ENCODE results near the gene PIKFYVE. TPM values are rescaled to one million over a fixed set of nuclear protein-coding genes. Genes with fewer than 3 reads are reported as not detected.
A peak's percentile ranks its signal among the peaks of the same experiment; 100 is the strongest.
"Not testable (repeated sequence)": the region's sequence is repeated elsewhere in the genome, so short reads cannot be mapped to it uniquely, and the experiment has no call there.

Gene PIKFYVE
- total and polyA plus RNA-seq, 7 donors: 2.8 to 14.2 (median 12.0) TPM

DNA sequence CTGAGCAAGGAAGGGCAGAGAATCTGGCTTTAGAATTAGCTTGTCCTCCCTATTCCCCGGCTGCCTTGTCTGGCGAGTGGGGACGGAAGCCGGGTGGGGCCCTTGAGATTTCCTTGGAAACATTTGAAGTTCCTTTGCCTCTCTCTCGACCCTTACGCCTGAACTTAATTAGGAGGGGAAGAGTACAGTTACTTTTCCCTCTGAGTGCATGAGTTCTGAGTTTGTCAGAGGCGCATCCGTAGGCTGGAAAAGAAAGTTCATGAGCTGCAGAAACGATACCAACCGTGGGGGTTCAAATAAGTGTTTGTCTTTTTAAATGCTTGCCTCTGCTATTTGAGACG, 468 bp downstream of the PIKFYVE start:
- Histone ChIP-seq H3K9me3 (peaks cover 5% of the 10 kb centered on the region), H3K4me1 (peaks cover 30% of the 10 kb centered on the region), H3K36me3 (ENCODE audit: insufficient read depth in 1 of 2, low read depth in 1 of 2) (peaks cover 0 to 5% of the 10 kb centered on the region in 2 donors), H3K27me3 (ENCODE audit: insufficient read depth in 3 of 3, low read length in 2 of 3) (no peaks in the 10 kb centered on the region), H3K27ac (peak overlapping the region; percentile 95), H3K4me3 (peak overlapping the region; percentile 88)
- TF ChIP-seq, protein P1, sequence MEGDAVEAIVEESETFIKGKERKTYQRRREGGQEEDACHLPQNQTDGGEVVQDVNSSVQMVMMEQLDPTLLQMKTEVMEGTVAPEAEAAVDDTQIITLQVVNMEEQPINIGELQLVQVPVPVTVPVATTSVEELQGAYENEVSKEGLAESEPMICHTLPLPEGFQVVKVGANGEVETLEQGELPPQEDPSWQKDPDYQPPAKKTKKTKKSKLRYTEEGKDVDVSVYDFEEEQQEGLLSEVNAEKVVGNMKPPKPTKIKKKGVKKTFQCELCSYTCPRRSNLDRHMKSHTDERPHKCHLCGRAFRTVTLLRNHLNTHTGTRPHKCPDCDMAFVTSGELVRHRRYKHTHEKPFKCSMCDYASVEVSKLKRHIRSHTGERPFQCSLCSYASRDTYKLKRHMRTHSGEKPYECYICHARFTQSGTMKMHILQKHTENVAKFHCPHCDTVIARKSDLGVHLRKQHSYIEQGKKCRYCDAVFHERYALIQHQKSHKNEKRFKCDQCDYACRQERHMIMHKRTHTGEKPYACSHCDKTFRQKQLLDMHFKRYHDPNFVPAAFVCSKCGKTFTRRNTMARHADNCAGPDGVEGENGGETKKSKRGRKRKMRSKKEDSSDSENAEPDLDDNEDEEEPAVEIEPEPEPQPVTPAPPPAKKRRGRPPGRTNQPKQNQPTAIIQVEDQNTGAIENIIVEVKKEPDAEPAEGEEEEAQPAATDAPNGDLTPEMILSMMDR (IDR thresholded peaks at IDR 0.05): no peak
- DNase-seq (no peak), ATAC-seq (peak in 1 of 4 donors; percentile 4)
- WGBS, 3 donors: 0 to 1% (median 0%) methylated on average over 11 of the region's 11 CpGs
- intact Hi-C loops (cut with DNase I): loop anchor here in 1 of 2 donors (5.0 kb wide), 1 partner anchor 51 kb away; no protein-coding TSS in a partner anchor

DNA sequence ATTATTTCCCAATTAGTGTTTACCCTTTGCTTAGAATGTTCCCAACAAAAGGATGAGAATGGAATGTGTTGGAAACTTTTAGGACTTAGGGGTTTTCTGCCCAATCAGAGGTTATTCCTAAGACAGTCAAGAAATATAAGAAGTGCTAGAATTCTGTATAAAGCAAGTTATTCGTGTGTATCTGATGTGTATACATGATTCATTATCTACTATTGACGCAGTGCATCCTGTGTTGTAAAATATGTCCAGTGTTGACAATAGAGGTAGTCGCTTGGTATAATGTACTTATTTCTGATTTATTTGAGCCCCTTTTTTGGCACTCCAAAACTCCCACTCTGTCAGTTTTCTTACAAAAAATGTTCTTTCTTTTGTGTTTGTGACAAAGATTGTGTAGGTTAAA, 881 bp downstream of the PIKFYVE start:
- Histone ChIP-seq H3K27ac (peak overlapping the region; percentile 95), H3K4me3 (peak overlapping the region; percentile 88), H3K36me3 (ENCODE audit: insufficient read depth in 1 of 2, low read depth in 1 of 2) (peaks cover 0 to 10% of the 10 kb centered on the region in 2 donors), H3K9me3 (peaks cover 5% of the 10 kb centered on the region), H3K4me1 (peaks cover 30% of the 10 kb centered on the region), H3K27me3 (ENCODE audit: insufficient read depth in 3 of 3, low read length in 2 of 3) (no peaks in the 10 kb centered on the region)
- DNase-seq (no peak), ATAC-seq (no peak)
- WGBS, 3 donors: 8 to 9% (median 9%) methylated on average over 3 of the region's 3 CpGs
- TF ChIP-seq, protein P1 (IDR thresholded peaks at IDR 0.05): no peak
- intact Hi-C loops (cut with DNase I): loop anchor here in 1 of 2 donors (5.0 kb wide), 1 partner anchor 50 kb away; no protein-coding TSS in a partner anchor

DNA sequence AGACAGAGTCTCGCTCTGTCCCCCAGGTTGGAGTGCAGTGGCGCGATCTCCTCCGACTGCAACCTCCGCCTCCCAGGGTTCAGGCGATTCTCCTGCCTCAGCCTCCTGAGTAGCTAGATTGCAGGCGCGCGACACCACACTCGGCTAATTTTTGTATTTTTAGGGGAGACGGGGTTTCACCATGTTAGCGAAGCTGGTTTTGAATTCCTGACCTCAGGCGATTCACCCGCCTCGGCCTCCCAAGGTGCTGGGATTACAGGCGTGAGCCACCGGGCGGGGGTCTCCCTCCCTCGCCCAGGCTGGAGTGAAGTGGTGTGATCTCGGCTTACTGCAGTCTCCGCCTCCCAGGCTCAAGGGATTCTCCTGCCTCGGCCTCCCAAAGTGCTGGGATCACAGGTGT, 1.5 kb downstream of the PIKFYVE start:
- intact Hi-C loops (cut with DNase I): loop anchor here in 1 of 2 donors (5.0 kb wide), 1 partner anchor 50 kb away; no protein-coding TSS in a partner anchor
- H3K27me3 ChIP-seq (ENCODE audit: insufficient read depth in 3 of 3, low read length in 2 of 3); DNase-seq; ATAC-seq; H3K9me3 ChIP-seq: not testable (repeated sequence)
- peak overlapping the region; percentile 88 for H3K4me3 ChIP-seq
- H3K4me1 ChIP-seq: peaks cover 30% of the 10 kb centered on the region
- peaks cover 0 to 15% of the 10 kb centered on the region in 2 donors for H3K36me3 ChIP-seq (ENCODE audit: insufficient read depth in 1 of 2, low read depth in 1 of 2)
- peak overlapping the region; percentile 95 for H3K27ac ChIP-seq
- WGBS, 3 donors: 71 to 77% (median 75%) methylated on average over 21 to 22 of the region's 22 CpGs

GRCh38 chr2:208268156-208268952, 2.3 kb downstream of the PIKFYVE start:
- intact Hi-C loops (cut with DNase I): loop anchor here in 1 of 2 donors (5.0 kb wide), 1 partner anchor 49 kb away; no protein-coding TSS in a partner anchor
- ATAC-seq: no peak

DNA sequence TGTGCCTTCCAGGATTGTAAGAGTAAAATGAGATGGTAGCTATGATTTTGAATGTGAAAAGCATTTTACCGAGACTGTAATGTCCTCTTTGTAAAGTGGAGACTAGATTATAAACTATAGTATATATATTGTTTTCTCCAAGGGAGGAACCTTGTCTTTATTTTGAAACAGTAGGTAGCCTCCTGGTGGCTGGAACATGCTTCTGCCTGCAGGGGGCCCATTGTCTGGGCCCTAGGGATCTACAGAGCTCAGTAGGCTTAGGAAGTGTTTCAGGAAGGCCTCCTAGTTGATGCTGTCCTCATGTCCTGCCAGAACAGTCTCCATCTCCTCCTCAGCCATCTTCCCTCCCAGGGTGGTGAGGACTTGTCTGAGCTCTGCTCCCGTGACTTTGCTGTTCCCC, 3.0 kb downstream of the PIKFYVE start:
- intact Hi-C loops (cut with DNase I): loop anchor here in 1 of 2 donors (5.0 kb wide), 1 partner anchor 48 kb away; no protein-coding TSS in a partner anchor
- no peaks in the 10 kb centered on the region for H3K27me3 ChIP-seq (ENCODE audit: insufficient read depth in 3 of 3, low read length in 2 of 3)
- 91 to 96% (median 95%) methylated on average over 2 of the region's 2 CpGs for WGBS, 3 donors
- no peak for DNase-seq
- H3K27ac ChIP-seq: no peak overlapping the region
- no peak overlapping the region for H3K4me3 ChIP-seq
- no peaks in the 10 kb centered on the region for H3K9me3 ChIP-seq
- TF ChIP-seq, protein P1 (IDR thresholded peaks at IDR 0.05): no peak
- ATAC-seq: no peak
- H3K4me1 ChIP-seq: peaks cover 30% of the 10 kb centered on the region
- peaks cover 0 to 31% of the 10 kb centered on the region in 2 donors for H3K36me3 ChIP-seq (ENCODE audit: insufficient read depth in 1 of 2, low read depth in 1 of 2)

More at GRCh38 chr2:208268156-208268952, 2.3 kb downstream of the PIKFYVE start:
- TF ChIP-seq, protein P1 (IDR thresholded peaks at IDR 0.05): no peak
- WGBS, 3 donors: 63 to 75% (median 63%) methylated on average over 8 of the region's 8 CpGs
- Histone ChIP-seq H3K27me3 (ENCODE audit: insufficient read depth in 3 of 3, low read length in 2 of 3) (no peaks in the 10 kb centered on the region), H3K4me3 (peak overlapping the region; percentile 88), H3K27ac (peak overlapping the region; percentile 95), H3K4me1 (peaks cover 30% of the 10 kb centered on the region), H3K9me3 (no peaks in the 10 kb centered on the region), H3K36me3 (ENCODE audit: insufficient read depth in 1 of 2, low read depth in 1 of 2) (peaks cover 0 to 24% of the 10 kb centered on the region in 2 donors)
- DNase-seq: no peak
